Brain microvascular endothelial cell (primary cell): ENCODE results near the gene CYP46A1.

Experiments
- DNase-seq: peaks from one replicate; pipeline ENCODE4 v3.0.0-alpha.2; 2020
- H3K27ac ChIP-seq: fragments of 250-450 bp; sonication (Bioruptor Pico); 2 replicates; pipeline ENCODE4 v1.5.1; 2020; ENCODE audit warnings: mild to moderate bottlenecking, moderate library complexity
- H3K27me3 ChIP-seq: fragments of 250-450 bp; sonication (Bioruptor Pico); replicated peaks from 2 replicates; pipeline ENCODE4 v1.5.1; 2020; ENCODE audit warnings: mild to moderate bottlenecking
- H3K36me3 ChIP-seq: fragments of 250-450 bp; sonication (Bioruptor Pico); replicated peaks from 2 replicates; pipeline ENCODE4 v1.5.1; 2020; ENCODE audit warnings: mild to moderate bottlenecking
- H3K4me3 ChIP-seq: 2 replicates; pipeline ENCODE4 v1.5.1; 2011; ENCODE audit warnings: low read depth, mild to moderate bottlenecking, control low read depth, low read length, moderate library complexity
- in situ Hi-C: cut with HindIII; loops from 2 replicates; pipeline ENCODE4 v1.10.0; 2017; ENCODE audit warnings: low sequenced_read_pairs, low pct_ligation_motif_present
- TF ChIP-seq, protein P1 (sequence below): IDR thresholded peaks from 2 replicates; pipeline ENCODE4 v1.5.1; 2011; ENCODE audit warnings: low read depth, mild to moderate bottlenecking, moderate library complexity, low read length, control low read depth, inconsistent platforms; ENCODE audit errors: missing control alignments

CYP46A1 gene

DNA sequence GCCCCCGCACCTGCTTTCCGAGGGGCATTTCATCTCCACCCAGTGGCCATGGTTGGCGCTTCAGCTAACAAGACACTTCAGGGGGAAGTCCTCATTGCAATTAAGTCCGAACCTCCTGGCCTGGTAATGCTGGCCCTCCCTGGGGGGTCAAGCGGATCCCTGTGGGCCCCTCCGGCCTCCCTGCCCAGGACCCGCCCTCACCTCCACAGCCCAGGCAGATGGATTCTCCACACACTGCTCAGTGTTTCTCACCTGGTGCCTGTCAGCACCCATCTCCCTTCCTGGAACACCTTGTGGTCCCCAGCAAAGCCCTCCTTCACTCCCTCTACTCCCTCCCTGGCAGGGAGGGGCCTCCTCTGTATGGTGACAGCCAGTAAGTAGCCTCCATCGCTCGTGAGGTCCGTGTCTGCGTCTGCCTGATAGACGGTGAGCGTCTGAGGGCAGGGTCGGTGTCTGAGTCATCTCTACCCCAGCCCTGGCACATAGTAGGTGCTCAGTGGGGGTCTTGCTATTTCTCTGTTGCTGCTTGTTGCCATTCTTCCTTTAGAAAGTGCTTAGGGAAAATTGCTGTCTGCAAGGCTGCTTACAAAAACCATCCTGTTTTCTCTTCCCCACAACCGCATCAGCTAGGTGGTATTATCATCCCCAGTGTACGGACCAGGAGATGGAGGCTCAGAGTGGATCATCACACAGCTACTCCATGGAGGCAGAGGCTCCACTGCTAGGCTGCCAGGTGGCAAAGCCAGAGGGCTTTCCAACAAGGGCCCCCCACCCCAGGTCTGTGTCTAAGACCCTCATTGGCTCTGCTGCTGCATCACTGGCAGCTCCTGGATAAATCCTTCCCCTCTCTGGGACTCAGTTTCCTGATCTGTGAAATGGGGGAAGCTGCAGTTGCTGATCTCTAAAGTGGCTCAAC lies 69.4 kb downstream of the CYP46A1 start:
- no peak overlapping the region for H3K27ac ChIP-seq
- in situ Hi-C loops, result no loop called here
- DNase-seq, result no peak
- TF ChIP-seq, protein P1, sequence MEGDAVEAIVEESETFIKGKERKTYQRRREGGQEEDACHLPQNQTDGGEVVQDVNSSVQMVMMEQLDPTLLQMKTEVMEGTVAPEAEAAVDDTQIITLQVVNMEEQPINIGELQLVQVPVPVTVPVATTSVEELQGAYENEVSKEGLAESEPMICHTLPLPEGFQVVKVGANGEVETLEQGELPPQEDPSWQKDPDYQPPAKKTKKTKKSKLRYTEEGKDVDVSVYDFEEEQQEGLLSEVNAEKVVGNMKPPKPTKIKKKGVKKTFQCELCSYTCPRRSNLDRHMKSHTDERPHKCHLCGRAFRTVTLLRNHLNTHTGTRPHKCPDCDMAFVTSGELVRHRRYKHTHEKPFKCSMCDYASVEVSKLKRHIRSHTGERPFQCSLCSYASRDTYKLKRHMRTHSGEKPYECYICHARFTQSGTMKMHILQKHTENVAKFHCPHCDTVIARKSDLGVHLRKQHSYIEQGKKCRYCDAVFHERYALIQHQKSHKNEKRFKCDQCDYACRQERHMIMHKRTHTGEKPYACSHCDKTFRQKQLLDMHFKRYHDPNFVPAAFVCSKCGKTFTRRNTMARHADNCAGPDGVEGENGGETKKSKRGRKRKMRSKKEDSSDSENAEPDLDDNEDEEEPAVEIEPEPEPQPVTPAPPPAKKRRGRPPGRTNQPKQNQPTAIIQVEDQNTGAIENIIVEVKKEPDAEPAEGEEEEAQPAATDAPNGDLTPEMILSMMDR, result peak; percentile 30
- no peak overlapping the region for H3K4me3 ChIP-seq
- no peaks in the 10 kb centered on the region for H3K36me3 ChIP-seq
- H3K27me3 ChIP-seq, result no peaks in the 10 kb centered on the region

DNA sequence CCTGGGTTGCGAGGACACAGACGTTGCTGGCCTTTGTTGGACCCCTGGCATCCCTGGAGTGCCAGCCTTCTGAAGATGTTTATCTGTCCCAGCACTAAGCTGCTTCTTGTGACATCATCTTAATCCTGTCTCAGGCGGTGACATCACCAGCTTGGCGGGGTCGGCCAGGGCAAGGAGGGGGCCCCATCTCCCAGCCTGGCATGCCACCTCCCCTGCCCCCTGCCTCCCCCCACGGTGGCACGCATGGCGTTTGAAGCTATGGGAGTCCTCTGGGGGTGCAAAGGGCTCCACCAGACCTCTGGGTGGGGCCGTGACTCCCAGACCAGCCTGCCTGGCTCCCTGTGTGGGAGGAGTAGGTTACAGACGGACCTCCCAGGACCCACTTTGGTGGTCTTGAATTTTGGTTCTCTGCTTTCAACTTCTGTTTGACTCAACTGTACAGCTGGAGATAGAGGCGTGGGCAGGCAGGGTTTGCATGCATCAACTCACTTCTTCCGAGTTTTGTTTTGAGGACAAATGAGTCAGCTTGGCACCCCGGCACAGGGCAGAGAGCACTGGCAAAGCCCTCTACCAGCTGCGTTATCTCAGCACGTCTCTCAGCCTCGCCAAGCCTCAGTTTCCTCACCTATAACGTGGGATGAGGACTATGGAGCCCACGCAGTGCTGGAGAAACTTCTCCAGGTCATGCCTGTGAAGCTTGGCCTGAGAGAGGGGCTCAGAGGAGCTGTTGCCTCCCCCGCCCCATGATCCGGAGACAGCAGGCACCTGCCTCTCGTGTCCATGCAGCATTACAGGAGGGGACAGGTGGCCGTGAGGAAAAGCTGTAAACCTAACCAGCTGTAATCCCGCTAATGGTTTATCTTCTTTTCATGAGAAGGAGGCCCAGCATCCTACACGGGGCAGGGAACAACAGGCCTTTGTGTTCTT lies 70.3 kb downstream of the CYP46A1 start:
- in situ Hi-C loops, result no loop called here
- H3K27ac ChIP-seq, result no peak overlapping the region
- H3K27me3 ChIP-seq, result no peaks in the 10 kb centered on the region
- no peak for DNase-seq
- no peaks in the 10 kb centered on the region for H3K36me3 ChIP-seq
- no peak overlapping the region for H3K4me3 ChIP-seq
- TF ChIP-seq, protein P1, result no peak

DNA sequence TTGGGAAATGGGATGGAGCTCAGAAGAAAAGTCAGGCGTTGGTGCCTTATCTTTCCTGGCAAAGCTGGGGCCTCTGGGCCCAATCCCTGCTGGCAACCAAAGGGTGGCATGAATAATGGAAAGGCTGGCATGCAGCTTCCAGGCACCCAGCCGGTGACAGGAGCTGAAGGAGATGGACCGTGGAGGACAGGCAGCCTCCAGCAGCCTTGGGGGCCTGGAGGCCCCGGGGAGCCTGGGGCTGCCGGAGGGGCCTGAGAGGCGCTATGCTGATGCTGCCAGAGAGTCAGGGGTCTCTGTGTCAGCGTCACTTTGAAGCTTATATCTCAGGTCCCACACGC lies 70.9 kb downstream of the CYP46A1 start:
- no peak overlapping the region for H3K27ac ChIP-seq
- no peaks in the 10 kb centered on the region for H3K27me3 ChIP-seq
- TF ChIP-seq, protein P1, result no peak

DNA sequence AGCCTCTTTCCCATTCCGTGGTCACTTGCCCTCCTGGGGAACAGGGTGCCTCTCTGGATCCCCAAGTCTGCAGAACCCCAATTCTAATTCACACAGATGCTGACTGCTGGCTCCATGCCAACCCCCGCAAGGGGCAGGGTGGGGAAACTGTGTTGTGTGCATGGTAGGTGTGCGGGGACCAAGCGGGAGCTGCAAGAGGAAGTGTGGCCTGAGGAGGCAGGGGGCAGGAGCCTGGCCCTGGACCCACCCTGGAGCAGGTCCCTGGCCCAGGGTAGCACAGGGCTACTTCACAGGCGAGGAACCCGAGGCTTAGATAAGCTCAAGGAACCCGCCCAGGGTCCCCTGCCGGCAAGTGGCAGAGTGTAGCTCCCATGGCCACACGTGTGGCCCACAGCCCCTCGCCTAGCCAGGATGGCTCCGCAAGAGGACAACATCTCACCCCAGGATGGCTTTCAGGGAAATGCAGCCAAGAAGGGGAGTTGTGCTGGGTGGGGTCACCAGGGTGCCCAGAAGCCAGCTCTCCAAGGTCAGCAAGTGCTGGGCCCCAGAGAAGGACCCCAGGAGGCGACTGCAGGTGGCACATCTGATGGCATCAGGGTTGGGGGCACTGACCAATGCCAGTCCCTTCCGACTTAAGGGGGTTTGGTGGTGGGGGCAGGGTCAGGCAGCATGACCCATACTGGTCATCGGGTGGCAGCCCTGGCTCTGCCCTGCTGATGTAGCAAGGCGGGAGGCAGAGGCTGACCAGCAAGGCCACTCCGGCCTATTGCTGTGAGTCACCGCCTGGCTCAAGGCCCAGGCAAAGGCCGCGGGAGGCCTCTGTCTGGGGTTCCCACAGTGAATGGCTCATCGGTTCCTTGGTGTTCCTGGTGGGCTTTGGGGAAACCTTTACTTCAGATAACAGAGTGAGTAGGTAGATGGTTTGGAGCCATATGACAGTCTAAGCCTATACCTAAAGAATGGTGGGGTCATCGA lies 71.8 kb downstream of the CYP46A1 start:
- Histone ChIP-seq H3K27me3 (no peaks in the 10 kb centered on the region), H3K27ac (peak overlapping the region; percentile 87), H3K4me3 (no peak overlapping the region), H3K36me3 (no peaks in the 10 kb centered on the region)
- TF ChIP-seq, protein P1, result no peak
- in situ Hi-C loops, result no loop called here
- peak; percentile 94 for DNase-seq

More for the DNA sequence above, 70.9 kb downstream of the CYP46A1 start:
- in situ Hi-C loops, result no loop called here
- Histone ChIP-seq H3K4me3 (no peak overlapping the region), H3K36me3 (no peaks in the 10 kb centered on the region)
- DNase-seq, result no peak

DNA sequence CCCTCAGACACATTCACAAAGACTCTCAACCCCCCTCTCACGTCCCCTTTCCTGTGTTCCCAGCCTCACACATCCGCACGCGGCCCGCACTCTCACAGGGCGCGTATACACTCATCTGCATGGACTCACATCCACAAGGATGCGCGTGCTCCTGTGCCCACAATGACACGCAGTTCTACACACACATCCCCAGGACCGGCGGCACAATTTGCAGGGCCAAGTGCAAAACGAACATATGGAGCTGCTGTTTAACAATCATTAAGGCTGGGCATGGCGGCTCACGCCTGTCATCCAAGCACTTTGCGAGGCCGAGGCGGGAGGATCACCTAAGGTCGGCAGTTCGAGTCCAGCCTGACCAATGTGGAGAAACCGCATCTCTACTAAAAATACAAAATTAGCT lies 72.7 kb downstream of the CYP46A1 start:
- H3K27ac ChIP-seq, result peak overlapping the region; percentile 87
- in situ Hi-C loops, result no loop called here

More for the DNA sequence above, 72.7 kb downstream of the CYP46A1 start:
- H3K36me3 ChIP-seq, result no peaks in the 10 kb centered on the region
- no peaks in the 10 kb centered on the region for H3K27me3 ChIP-seq
- DNase-seq, result no peak
- TF ChIP-seq, protein P1, result no peak
- no peak overlapping the region for H3K4me3 ChIP-seq
